GM23338 (cell line): ENCODE results near the gene ZNF865. TPM values are rescaled to one million over a fixed set of nuclear protein-coding genes. Genes with fewer than 3 reads are reported as not detected.

ENCODE experiments used
- ATAC-seq: fragments of 200-7000 bp; cut with Tn5 transposase; 3 replicates; pipeline ENCODE4 v1.9.1; 2020
- DNase-seq: peaks from one replicate; pipeline ENCODE4 v3.0.0-alpha.2; 2015; ENCODE audit warnings: low spot score
- H2AFZ ChIP-seq: fragments of 200-600 bp; sonication (generic); 2 replicates; pipeline ENCODE4 v1.8.0; 2016; ENCODE audit warnings: antibody characterized with exemption, mild to moderate bottlenecking, moderate library complexity
- H3F3A ChIP-seq: fragments of 200-600 bp; sonication (generic); replicated peaks from 2 replicates; pipeline ENCODE4 v1.8.0; 2017; ENCODE audit warnings: antibody characterized with exemption, mixed run types, low read depth
- H3K27ac ChIP-seq: fragments of 200-600 bp; sonication (generic); 2 replicates; pipeline ENCODE4 v1.6.1; 2016; ENCODE audit warnings: low read depth
- H3K27me3 ChIP-seq: fragments of 200-600 bp; sonication (generic); 2 replicates; pipeline ENCODE4 v1.8.0; 2016; ENCODE audit warnings: mild to moderate bottlenecking, mixed run types, moderate library complexity; ENCODE audit not compliant: insufficient read depth
- H3K36me3 ChIP-seq: fragments of 200-600 bp; sonication (generic); 2 replicates; pipeline ENCODE4 v1.8.0; 2016; ENCODE audit warnings: mild to moderate bottlenecking; ENCODE audit not compliant: insufficient read depth
- H3K4me1 ChIP-seq: fragments of 200-600 bp; sonication (generic); 2 replicates; pipeline ENCODE4 v1.8.0; 2016; ENCODE audit warnings: mild to moderate bottlenecking, moderate library complexity; ENCODE audit not compliant: insufficient read depth
- H3K4me2 ChIP-seq: fragments of 200-600 bp; sonication (generic); 2 replicates; pipeline ENCODE4 v1.7.1; 2017; ENCODE audit warnings: mixed run types
- H3K4me3 ChIP-seq: fragments of 200-600 bp; sonication (generic); 2 replicates; pipeline ENCODE4 v1.6.1; 2016; ENCODE audit warnings: mixed run types
- H3K79me2 ChIP-seq: fragments of 200-600 bp; sonication (generic); replicated peaks from 2 replicates; pipeline ENCODE4 v1.8.0; 2017; ENCODE audit warnings: mild to moderate bottlenecking; ENCODE audit not compliant: insufficient read depth
- H3K9me2 ChIP-seq: fragments of 200-600 bp; sonication (generic); 2 replicates; pipeline ENCODE4 v1.8.0; 2017; ENCODE audit not compliant: insufficient read depth
- H4K20me1 ChIP-seq: fragments of 200-600 bp; sonication (generic); replicated peaks from 2 replicates; pipeline ENCODE4 v1.8.0; 2017; ENCODE audit warnings: mild to moderate bottlenecking; ENCODE audit not compliant: insufficient read depth
- H3K27ac Mint-ChIP-seq: 2 replicates; pipeline ENCODE4 v1.8.0; 2020; ENCODE audit warnings: inconsistent platforms, mild to moderate bottlenecking, moderate library complexity, mixed read lengths
- H3K27me3 Mint-ChIP-seq: 3 replicates; pipeline ENCODE4 v1.8.0; 2022; ENCODE audit warnings: low read depth, mild to moderate bottlenecking, moderate library complexity, mixed read lengths, inconsistent platforms; ENCODE audit not compliant: insufficient read depth, poor library complexity
- H3K36me3 Mint-ChIP-seq: 3 replicates; pipeline ENCODE4 v1.8.0; 2021; ENCODE audit warnings: low read depth, mild to moderate bottlenecking, inconsistent platforms, moderate library complexity, mixed read lengths
- H3K4me1 Mint-ChIP-seq: 3 replicates; pipeline ENCODE4 v1.8.0; 2020; ENCODE audit warnings: mild to moderate bottlenecking, inconsistent platforms, mixed read lengths
- H3K4me3 Mint-ChIP-seq: 3 replicates; pipeline ENCODE4 v1.8.0; 2021; ENCODE audit warnings: moderate library complexity, mild to moderate bottlenecking, inconsistent platforms, mixed read lengths
- H3K9me3 Mint-ChIP-seq: 3 replicates; pipeline ENCODE4 v1.8.0; 2020; ENCODE audit warnings: moderate library complexity, mild to moderate bottlenecking, inconsistent platforms, mixed read lengths
- CREB1 ChIP-seq: fragments of 250-450 bp; sonication (Bioruptor Pico); IDR thresholded peaks from 2 replicates; pipeline ENCODE4 v1.5.0; 2020; ENCODE audit warnings: low read depth, mild to moderate bottlenecking, moderate library complexity
- CTCF ChIP-seq, 2 experiments: fragments of 200-600 bp in 1 of 2; sonication (generic) in 1 of 2; conservative IDR thresholded peaks; 2 replicates each; pipeline versions ENCODE4 v1.5.1 to v1.6.1; 2016 to 2017; ENCODE audit warnings: antibody characterized with exemption in 2 of 2, low read depth in 2 of 2, mild to moderate bottlenecking in 2 of 2, moderate library complexity in 1 of 2
- ETS1 ChIP-seq: IDR thresholded peaks from 2 replicates; pipeline ENCODE4 v1.6.1; 2016; ENCODE audit warnings: antibody characterized with exemption
- EZH2 ChIP-seq: fragments of 200-600 bp; sonication (generic); IDR thresholded peaks from one replicate; pipeline ENCODE4 v1.8.0; 2017; ENCODE audit warnings: antibody characterized with exemption, mild to moderate bottlenecking, low read depth; ENCODE audit not compliant: unreplicated experiment
- EZH2phosphoT487 ChIP-seq: fragments of 200-600 bp; sonication (generic); IDR thresholded peaks from one replicate; pipeline ENCODE4 v1.8.1; 2018; ENCODE audit warnings: antibody characterized with exemption; ENCODE audit not compliant: unreplicated experiment
- JUNB ChIP-seq: IDR thresholded peaks from one replicate; pipeline ENCODE4 v1.6.1; 2016; ENCODE audit warnings: antibody characterized with exemption; ENCODE audit not compliant: unreplicated experiment
- NANOG ChIP-seq: IDR thresholded peaks from 2 replicates; pipeline ENCODE4 v1.6.1; 2016; ENCODE audit warnings: antibody characterized with exemption, borderline replicate concordance
- POLR2AphosphoS5 ChIP-seq: IDR thresholded peaks from 2 replicates; pipeline ENCODE4 v1.6.1; 2016; ENCODE audit warnings: antibody characterized with exemption, low read depth
- REST ChIP-seq: IDR thresholded peaks from one replicate; pipeline ENCODE4 v1.6.1; 2018; ENCODE audit warnings: antibody characterized with exemption; ENCODE audit not compliant: unreplicated experiment
- STAT1 ChIP-seq: IDR thresholded peaks from one replicate; pipeline ENCODE4 v1.6.1; 2016; ENCODE audit warnings: antibody characterized with exemption; ENCODE audit not compliant: unreplicated experiment
- ZNF114 ChIP-seq: fragments of 250-450 bp; sonication (Bioruptor Pico); IDR thresholded peaks from 2 replicates; pipeline ENCODE4 v1.5.0; 2020; ENCODE audit warnings: mild to moderate bottlenecking, moderate library complexity
- ZNF331 ChIP-seq: fragments of 250-450 bp; sonication (Bioruptor Pico); IDR thresholded peaks from 2 replicates; pipeline ENCODE4 v1.5.0; 2020; ENCODE audit warnings: low read depth, mild to moderate bottlenecking, moderate library complexity
- ZNF462 ChIP-seq: fragments of 250-450 bp; sonication (Bioruptor Pico); IDR thresholded peaks from 2 replicates; pipeline ENCODE4 v1.5.0; 2020; ENCODE audit warnings: mild to moderate bottlenecking, moderate library complexity
- polyA plus RNA-seq: library from polyadenylated mRNA; unstranded; fragments of >200 nt; fragmentation: Nextera tagmentation; extraction: Ambion mirVana; gene quantifications from 2 replicates; pipeline ENCODE4 v1.2.1, GENCODE V29; 2016
- total RNA-seq: library from RNA; depleted of rRNA; stranded (reverse); fragments of >200 nt; shearing (Covaris generic); gene quantifications from 2 replicates; pipeline ENCODE4 v1.2.3, GENCODE V29; 2014

Gene ZNF865
- total and polyA plus RNA-seq, 2 experiments from 2014 or later = 2.2 to 12.1 TPM

GRCh38 chr19:55623130-55623529, 17.7 kb downstream of the ZNF865 start:
- Histone ChIP-seq H3K9me2 (no peaks in the 10 kb centered on the region), H3K4me1 (no peaks in the 10 kb centered on the region; the same call in 1 of the 2 replicates), H3K36me3 (no peaks in the 10 kb centered on the region), H3K27me3 (0 out of 2 replicates have a peak, but pooled peaks cover 5% of the 10 kb centered on the region), H3K4me3 (no peak overlapping the region), H3K4me2 (no peak overlapping the region), H3F3A (peaks cover 12% of the 10 kb centered on the region), H2AFZ (no peak overlapping the region), H3K27ac (no peak overlapping the region), H4K20me1 (peaks cover 5% of the 10 kb centered on the region), H3K79me2 (peaks cover 9% of the 10 kb centered on the region)
- no peak overlapping the region for H3K27ac Mint-ChIP-seq
- peaks cover 3% of the 10 kb centered on the region; the same call in 2 of the 3 replicates for H3K9me3 Mint-ChIP-seq
- H3K36me3 Mint-ChIP-seq = peaks cover 35% of the 10 kb centered on the region
- peaks cover 13% of the 10 kb centered on the region; the same call in 2 of the 3 replicates for H3K4me1 Mint-ChIP-seq
- TF ChIP-seq STAT1 = no peak
- no peak for TF ChIP-seq ZNF114 (CRISPR knock-in tag)
- TF ChIP-seq EZH2 = no peak
- TF ChIP-seq REST = no peak
- no peak for TF ChIP-seq NANOG
- TF ChIP-seq ZNF462 = no peak
- TF ChIP-seq POLR2AphosphoS5 = no peak
- TF ChIP-seq CTCF (conservative IDR thresholded peaks at IDR 0.05; ENCODE audit: low read depth in 2 of 2) = no peak
- no peak for TF ChIP-seq JUNB
- TF ChIP-seq EZH2phosphoT487 = no peak
- TF ChIP-seq ETS1 = no peak
- no peak for TF ChIP-seq CREB1 (CRISPR knock-in tag)
- TF ChIP-seq ZNF331 (CRISPR knock-in tag) = no peak
- ATAC-seq (no peak), DNase-seq (no peak)
- H3K27me3 Mint-ChIP-seq = peaks cover 18% of the 10 kb centered on the region
- peak overlapping the region; percentile 79 for H3K4me3 Mint-ChIP-seq
